ENCODE data around the gene RXFP4.
"Not testable (repeated sequence)": the region's sequence is repeated elsewhere in the genome, so short reads cannot be mapped to it uniquely, and the experiment has no call there.

DNA sequence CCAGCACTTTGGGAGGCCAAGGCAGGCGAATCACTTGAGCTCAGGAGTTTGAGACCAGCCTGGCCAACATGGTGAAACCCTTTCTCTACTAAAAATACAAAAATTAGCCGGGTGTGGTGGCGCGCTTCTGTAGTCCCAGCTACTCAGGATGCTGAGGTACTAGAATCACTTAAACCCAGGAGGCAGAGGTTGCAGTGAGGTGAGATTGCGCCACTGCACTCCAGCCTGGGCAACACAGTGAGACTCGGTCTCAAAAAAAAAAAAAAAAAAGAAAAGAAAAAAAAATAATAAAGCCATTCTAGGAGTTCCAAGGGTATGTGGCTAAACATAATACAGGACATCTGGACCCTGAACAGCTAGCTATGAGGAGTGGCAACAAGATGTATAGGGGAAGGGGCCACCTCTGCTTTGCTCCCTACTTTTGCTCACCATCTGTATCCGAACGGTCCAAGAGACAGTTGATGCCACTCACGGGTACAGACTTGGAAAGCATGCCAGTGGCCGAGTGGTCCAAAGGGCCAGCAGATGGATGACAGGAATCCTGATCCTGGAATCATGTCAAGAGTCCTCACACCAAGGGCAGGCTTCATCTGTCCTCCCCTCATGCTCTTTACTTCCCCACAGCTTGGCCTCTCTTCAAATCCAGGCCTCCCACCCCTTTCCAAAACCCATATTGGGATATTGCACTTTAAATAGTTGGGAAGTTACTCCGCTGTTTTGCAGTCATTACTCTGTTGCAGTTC lies 43.6 kb downstream of the RXFP4 start:
- TF ChIP-seq POLR2A (IDR thresholded peaks at IDR 0.05); POLR2AphosphoS5 (IDR thresholded peaks at IDR 0.05); EP300 (IDR thresholded peaks at IDR 0.05; ENCODE audit: low read depth): not testable (repeated sequence)
- TF ChIP-seq, protein P1, sequence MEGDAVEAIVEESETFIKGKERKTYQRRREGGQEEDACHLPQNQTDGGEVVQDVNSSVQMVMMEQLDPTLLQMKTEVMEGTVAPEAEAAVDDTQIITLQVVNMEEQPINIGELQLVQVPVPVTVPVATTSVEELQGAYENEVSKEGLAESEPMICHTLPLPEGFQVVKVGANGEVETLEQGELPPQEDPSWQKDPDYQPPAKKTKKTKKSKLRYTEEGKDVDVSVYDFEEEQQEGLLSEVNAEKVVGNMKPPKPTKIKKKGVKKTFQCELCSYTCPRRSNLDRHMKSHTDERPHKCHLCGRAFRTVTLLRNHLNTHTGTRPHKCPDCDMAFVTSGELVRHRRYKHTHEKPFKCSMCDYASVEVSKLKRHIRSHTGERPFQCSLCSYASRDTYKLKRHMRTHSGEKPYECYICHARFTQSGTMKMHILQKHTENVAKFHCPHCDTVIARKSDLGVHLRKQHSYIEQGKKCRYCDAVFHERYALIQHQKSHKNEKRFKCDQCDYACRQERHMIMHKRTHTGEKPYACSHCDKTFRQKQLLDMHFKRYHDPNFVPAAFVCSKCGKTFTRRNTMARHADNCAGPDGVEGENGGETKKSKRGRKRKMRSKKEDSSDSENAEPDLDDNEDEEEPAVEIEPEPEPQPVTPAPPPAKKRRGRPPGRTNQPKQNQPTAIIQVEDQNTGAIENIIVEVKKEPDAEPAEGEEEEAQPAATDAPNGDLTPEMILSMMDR (IDR thresholded peaks at IDR 0.05), result not testable (repeated sequence)

All from transverse colon (tissue), 4 donors.